Right ventricle myocardium inferior (tissue), 1 donor: ENCODE results near the gene WNT8B. TPM values are rescaled to one million over a fixed set of nuclear protein-coding genes. Genes with fewer than 3 reads are reported as not detected.

Source experiments
- ATAC-seq: fragments of 200-7000 bp; cut with Tn5 transposase; one replicate; pipeline ENCODE4 v1.9.1; 2020; ENCODE audit warnings: mild to moderate bottlenecking, moderate library complexity
- DNase-seq: peaks from one replicate; pipeline ENCODE4 v3.0.0; 2021; ENCODE audit errors: missing footprints
- intact Hi-C: fragments of 100-400 bp; cut with DNase I; formaldehyde crosslinking; loops from one replicate; pipeline ENCODE4 v1.11.0; 2022
- total RNA-seq: library from RNA; stranded (reverse); fragmentation: NEBNext Ultra II Directional; extraction: Animal tissue kit (Norgen Biotek cat#: 25700); gene quantifications from one replicate; pipeline ENCODE4 v1.2.1, GENCODE V29; 2021
- donor health status: DM: no; HTN: yes; CAD: no; lungs with severe emphysema.

The WNT8B gene
- total RNA-seq, 1 donor from 2014 or later = not detected

- DNase-seq (peak; percentile 85), ATAC-seq (peak; percentile 94)
- intact Hi-C loops = no loop called here
Measured at GRCh38 chr10:100481462-100482081, 18.8 kb downstream of the WNT8B start.

- ATAC-seq (peak; percentile 89), DNase-seq (peak; percentile 87)
- intact Hi-C loops = no loop called here
Measured at GRCh38 chr10:100482181-100482833, 19.5 kb downstream of the WNT8B start.

- DNase-seq = no peak
- no peak for ATAC-seq
- intact Hi-C loops = no loop called here
Measured at GRCh38 chr10:100482834-100483185, 20.0 kb downstream of the WNT8B start.

- DNase-seq (no peak), ATAC-seq (no peak)
- intact Hi-C loops = no loop called here
Measured at GRCh38 chr10:100483876-100484666, 21.3 kb downstream of the WNT8B start.

- no peak for ATAC-seq
- DNase-seq = no peak
- intact Hi-C loops = no loop called here
Measured at GRCh38 chr10:100485366-100485765, 22.6 kb downstream of the WNT8B start.

GRCh38 chr10:100485801-100486495 lies 23.1 kb downstream of the WNT8B start:
- no peak for ATAC-seq
- intact Hi-C loops = no loop called here
- no peak for DNase-seq

- DNase-seq (no peak), ATAC-seq (no peak)
- intact Hi-C loops = no loop called here
Measured at GRCh38 chr10:100487529-100487928, 24.7 kb downstream of the WNT8B start.

GRCh38 chr10:100489396-100489795 lies 26.6 kb downstream of the WNT8B start:
- intact Hi-C loops = no loop called here
- ATAC-seq (no peak), DNase-seq (no peak)

- DNase-seq (no peak), ATAC-seq (no peak)
- intact Hi-C loops = no loop called here
Measured at GRCh38 chr10:100490531-100490930, 27.7 kb downstream of the WNT8B start.

- intact Hi-C loops = no loop called here
- ATAC-seq (no peak), DNase-seq (no peak)
Measured at GRCh38 chr10:100496567-100496966, 33.8 kb downstream of the WNT8B start.

- DNase-seq (no peak), ATAC-seq (no peak)
- intact Hi-C loops = no loop called here
Measured at GRCh38 chr10:100498059-100498458, 35.2 kb downstream of the WNT8B start.

- intact Hi-C loops = no loop called here
- no peak for ATAC-seq
- no peak for DNase-seq
Measured at GRCh38 chr10:100501423-100501822, 38.6 kb downstream of the WNT8B start.

GRCh38 chr10:100502926-100503494 lies 40.2 kb downstream of the WNT8B start:
- intact Hi-C loops = no loop called here
- DNase-seq (no peak), ATAC-seq (no peak)

GRCh38 chr10:100504096-100504495 lies 41.3 kb downstream of the WNT8B start:
- intact Hi-C loops = no loop called here
- ATAC-seq (no peak), DNase-seq (no peak)

GRCh38 chr10:100505164-100505563 lies 42.4 kb downstream of the WNT8B start:
- intact Hi-C loops = no loop called here
- DNase-seq (no peak), ATAC-seq (no peak)

- DNase-seq (no peak), ATAC-seq (no peak)
- intact Hi-C loops = no loop called here
Measured at GRCh38 chr10:100506596-100507356, 44.0 kb downstream of the WNT8B start.

- no peak for DNase-seq
- ATAC-seq = no peak
- intact Hi-C loops = no loop called here
Measured at GRCh38 chr10:100507357-100507732, 44.5 kb downstream of the WNT8B start.

GRCh38 chr10:100508266-100508665 lies 45.5 kb downstream of the WNT8B start:
- intact Hi-C loops = no loop called here
- no peak for ATAC-seq
- no peak for DNase-seq
